ENCODE data around the gene PRKCA.

PRKCA gene

DNA sequence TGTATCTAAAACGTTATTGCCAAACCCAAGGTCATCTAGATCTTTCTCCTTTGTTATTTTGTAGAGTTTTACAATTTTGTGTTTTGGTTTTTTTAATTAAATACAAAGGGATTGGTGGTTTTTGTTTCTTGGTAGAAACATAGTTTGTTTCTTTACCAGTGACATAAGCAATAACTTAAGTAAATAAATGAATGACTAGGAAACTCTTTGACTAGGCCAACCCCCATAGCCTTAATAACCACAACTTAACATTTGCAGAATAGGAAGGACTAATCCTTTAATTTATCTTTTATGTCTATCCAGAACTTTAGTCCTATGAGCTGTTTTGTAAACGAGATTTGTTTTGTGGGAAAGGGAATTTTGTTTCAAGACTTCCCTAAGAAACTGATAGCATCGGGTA is 162.5 kb downstream of the PRKCA start:
- TF ChIP-seq, protein P1, sequence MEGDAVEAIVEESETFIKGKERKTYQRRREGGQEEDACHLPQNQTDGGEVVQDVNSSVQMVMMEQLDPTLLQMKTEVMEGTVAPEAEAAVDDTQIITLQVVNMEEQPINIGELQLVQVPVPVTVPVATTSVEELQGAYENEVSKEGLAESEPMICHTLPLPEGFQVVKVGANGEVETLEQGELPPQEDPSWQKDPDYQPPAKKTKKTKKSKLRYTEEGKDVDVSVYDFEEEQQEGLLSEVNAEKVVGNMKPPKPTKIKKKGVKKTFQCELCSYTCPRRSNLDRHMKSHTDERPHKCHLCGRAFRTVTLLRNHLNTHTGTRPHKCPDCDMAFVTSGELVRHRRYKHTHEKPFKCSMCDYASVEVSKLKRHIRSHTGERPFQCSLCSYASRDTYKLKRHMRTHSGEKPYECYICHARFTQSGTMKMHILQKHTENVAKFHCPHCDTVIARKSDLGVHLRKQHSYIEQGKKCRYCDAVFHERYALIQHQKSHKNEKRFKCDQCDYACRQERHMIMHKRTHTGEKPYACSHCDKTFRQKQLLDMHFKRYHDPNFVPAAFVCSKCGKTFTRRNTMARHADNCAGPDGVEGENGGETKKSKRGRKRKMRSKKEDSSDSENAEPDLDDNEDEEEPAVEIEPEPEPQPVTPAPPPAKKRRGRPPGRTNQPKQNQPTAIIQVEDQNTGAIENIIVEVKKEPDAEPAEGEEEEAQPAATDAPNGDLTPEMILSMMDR (IDR thresholded peaks at IDR 0.05; ENCODE audit: low read depth, low read length, poor library complexity, severe bottlenecking): no peak
- TF ChIP-seq EZH2phosphoT487 (IDR thresholded peaks at IDR 0.05; ENCODE audit: borderline replicate concordance, low read length): no peak
- no peak overlapping the region for H3K4me3 ChIP-seq (ENCODE audit: low read length)
- H3K9me2 ChIP-seq (replicated peaks; ENCODE audit: control insufficient read depth, low read length): no peaks in the 10 kb centered on the region
- H3K36me3 ChIP-seq (ENCODE audit: control insufficient read depth, low read length): no peaks in the 10 kb centered on the region
- H3K9me3 ChIP-seq (ENCODE audit: control insufficient read depth, insufficient read depth, low read length): no peaks in the 10 kb centered on the region
- no peaks in the 10 kb centered on the region for H3K79me2 ChIP-seq (ENCODE audit: control insufficient read depth, low read length)
- peaks cover 25% of the 10 kb centered on the region for H3K4me1 ChIP-seq (ENCODE audit: control insufficient read depth, low read length)
- H3K27ac ChIP-seq (ENCODE audit: low read depth, low read length): no peak overlapping the region
- no peak overlapping the region for H3K4me2 ChIP-seq (ENCODE audit: low read length)
- no peaks in the 10 kb centered on the region for H3K27me3 ChIP-seq (ENCODE audit: control insufficient read depth, low read length)
- H4K20me1 ChIP-seq (ENCODE audit: control insufficient read depth, insufficient read depth, low read depth, low read length): no peaks in the 10 kb centered on the region
- no peaks in the 10 kb centered on the region for H3F3A ChIP-seq (ENCODE audit: control insufficient read depth, insufficient read depth)

DNA sequence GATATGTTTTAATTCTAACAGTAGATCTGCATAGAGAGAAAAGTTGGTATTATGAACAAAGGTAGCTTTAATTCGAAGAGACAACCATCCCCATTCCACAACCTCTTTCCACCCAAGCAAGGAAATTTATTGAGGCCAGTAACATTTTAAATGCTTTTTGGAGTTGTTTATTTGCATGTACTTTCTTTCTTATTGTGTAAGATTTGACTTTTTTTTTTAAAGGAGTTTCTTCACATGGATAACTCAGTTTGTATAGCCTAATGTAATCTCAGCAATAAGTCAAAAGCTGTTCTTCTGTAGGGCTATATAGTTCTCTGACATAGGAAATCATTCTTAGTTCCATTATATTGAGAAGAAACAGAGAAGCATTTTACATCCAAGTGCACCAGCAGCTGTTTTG is 163.3 kb downstream of the PRKCA start:
- Histone ChIP-seq H3K79me2 (ENCODE audit: control insufficient read depth, low read length) (no peaks in the 10 kb centered on the region), H3K9me3 (ENCODE audit: control insufficient read depth, insufficient read depth, low read length) (no peaks in the 10 kb centered on the region), H3K36me3 (ENCODE audit: control insufficient read depth, low read length) (no peaks in the 10 kb centered on the region), H3K4me3 (ENCODE audit: low read length) (no peak overlapping the region), H4K20me1 (ENCODE audit: control insufficient read depth, insufficient read depth, low read depth, low read length) (no peaks in the 10 kb centered on the region), H3F3A (ENCODE audit: control insufficient read depth, insufficient read depth) (no peaks in the 10 kb centered on the region), H3K27ac (ENCODE audit: low read depth, low read length) (no peak overlapping the region), H3K27me3 (ENCODE audit: control insufficient read depth, low read length) (no peaks in the 10 kb centered on the region), H3K9me2 (replicated peaks; ENCODE audit: control insufficient read depth, low read length) (no peaks in the 10 kb centered on the region), H3K4me2 (ENCODE audit: low read length) (no peak overlapping the region), H3K4me1 (ENCODE audit: control insufficient read depth, low read length) (peaks cover 31% of the 10 kb centered on the region)
- TF ChIP-seq, protein P1 (IDR thresholded peaks at IDR 0.05; ENCODE audit: low read depth, low read length, poor library complexity, severe bottlenecking): no peak
- no peak for TF ChIP-seq EZH2phosphoT487 (IDR thresholded peaks at IDR 0.05; ENCODE audit: borderline replicate concordance, low read length)

DNA sequence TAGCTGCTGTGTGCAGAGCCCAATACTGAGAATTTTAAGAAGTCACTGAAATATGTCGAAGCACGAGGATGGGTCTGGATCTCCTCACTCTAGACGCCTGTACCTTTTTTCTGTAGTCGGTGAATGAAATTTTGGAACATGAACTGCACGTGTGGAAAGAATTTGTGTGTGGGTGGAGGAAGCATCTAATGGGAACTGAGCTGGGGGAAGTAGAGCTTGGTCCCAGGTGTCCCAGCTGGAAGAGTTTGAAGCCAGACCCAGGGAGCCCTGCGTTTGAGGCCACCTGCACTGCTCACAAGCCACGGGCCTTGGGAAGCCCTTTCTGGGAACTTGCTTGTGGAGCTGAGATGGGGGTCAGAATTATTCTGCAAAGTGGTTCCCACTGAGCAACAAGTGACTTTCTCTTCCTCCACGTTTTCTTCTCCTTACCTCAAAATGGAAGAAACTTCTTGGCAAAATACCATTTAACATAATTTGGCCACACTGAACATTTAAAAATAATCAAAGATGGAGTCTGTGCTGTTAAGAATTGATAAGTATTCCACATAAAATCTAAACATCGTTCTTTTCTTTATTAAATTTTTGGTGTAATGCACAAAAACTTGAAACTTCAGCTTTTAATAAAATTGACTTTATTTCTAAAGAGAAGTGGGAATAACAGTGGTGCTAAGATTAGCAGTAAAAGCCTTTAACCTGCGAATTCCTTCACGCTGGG is 163.8 kb downstream of the PRKCA start:
- Histone ChIP-seq H3F3A (ENCODE audit: control insufficient read depth, insufficient read depth) (no peaks in the 10 kb centered on the region), H3K27ac (ENCODE audit: low read depth, low read length) (no peak overlapping the region), H3K27me3 (ENCODE audit: control insufficient read depth, low read length) (no peaks in the 10 kb centered on the region), H3K4me2 (ENCODE audit: low read length) (no peak overlapping the region), H4K20me1 (ENCODE audit: control insufficient read depth, insufficient read depth, low read depth, low read length) (no peaks in the 10 kb centered on the region), H3K9me3 (ENCODE audit: control insufficient read depth, insufficient read depth, low read length) (no peaks in the 10 kb centered on the region), H3K4me3 (ENCODE audit: low read length) (no peak overlapping the region), H3K79me2 (ENCODE audit: control insufficient read depth, low read length) (no peaks in the 10 kb centered on the region), H3K9me2 (replicated peaks; ENCODE audit: control insufficient read depth, low read length) (no peaks in the 10 kb centered on the region), H3K36me3 (ENCODE audit: control insufficient read depth, low read length) (no peaks in the 10 kb centered on the region), H3K4me1 (ENCODE audit: control insufficient read depth, low read length) (peaks cover 37% of the 10 kb centered on the region)
- TF ChIP-seq EZH2phosphoT487 (IDR thresholded peaks at IDR 0.05; ENCODE audit: borderline replicate concordance, low read length): no peak
- TF ChIP-seq, protein P1 (IDR thresholded peaks at IDR 0.05; ENCODE audit: low read depth, low read length, poor library complexity, severe bottlenecking): no peak

Measured in DOHH2 (cell line).